Spinal cord (tissue), 10 donors: ENCODE results near the gene MYH3. TPM values are rescaled to one million over a fixed set of nuclear protein-coding genes. Genes with fewer than 3 reads are reported as not detected.
"Not testable (repeated sequence)": the region's sequence is repeated elsewhere in the genome, so short reads cannot be mapped to it uniquely, and the experiment has no call there.

Experiments used
- DNase-seq, 6 donors: peaks; one replicate each; pipeline versions ENCODE4 v3.0.0 to v3.0.0-alpha.2; 2013 to 2015; ENCODE audit warnings: low spot score in 6 of 6, low read depth in 4 of 6
- H3K27ac ChIP-seq: one replicate; pipeline ENCODE4 v1.5.1; 2013; ENCODE audit warnings: low read depth, low read length, control low read depth
- H3K27me3 ChIP-seq: one replicate; pipeline ENCODE4 v1.6.1; 2013; ENCODE audit warnings: low read length; ENCODE audit not compliant: control insufficient read depth, insufficient read depth
- H3K36me3 ChIP-seq: one replicate; pipeline ENCODE4 v1.6.1; 2013; ENCODE audit warnings: low read length; ENCODE audit not compliant: control insufficient read depth, insufficient read depth
- H3K4me1 ChIP-seq: one replicate; pipeline ENCODE4 v1.6.1; 2013; ENCODE audit warnings: low read length; ENCODE audit not compliant: control insufficient read depth, insufficient read depth
- H3K4me3 ChIP-seq: one replicate; pipeline ENCODE4 v1.5.1; 2013; ENCODE audit warnings: low read depth, low read length, control low read depth
- H3K9me3 ChIP-seq: one replicate; pipeline ENCODE4 v1.6.1; 2013; ENCODE audit warnings: low read length; ENCODE audit not compliant: control insufficient read depth, insufficient read depth
- WGBS: methylation state at CpG from one replicate; pipeline ENCODE4 v1.1.5; 2013; ENCODE audit warnings: missing lambda C conversion rate; ENCODE audit not compliant: insufficient coverage; 5-methylcytosine and 5-hydroxymethylcytosine counted together
- long read RNA-seq, 4 donors: transcript quantifications; one replicate each; lab custom pipeline, GENCODE V29; 2026
- polyA plus RNA-seq, 2 donors: library from polyadenylated mRNA; unstranded; fragments of 120-200 nt; gene quantifications; one replicate each; pipeline ENCODE4 v1.2.1, GENCODE V29; 2013; ENCODE audit not compliant: insufficient read length in 2 of 2
- total RNA-seq, 2 donors: library from RNA; depleted of rRNA in 1 of 2; stranded (reverse); fragments of 120-200 nt in 1 of 2; fragments of >200 nt in 1 of 2; gene quantifications; one replicate each; pipeline versions ENCODE4 v1.2.3 to v1.2.4, GENCODE V29; 2013 to 2014
- donor health status: healthy.

The MYH3 gene
- 1 to 10 TPM; 3.3 to 4.2 TPM for total RNA-seq
- 10 to 100 TPM in 1 of 2 donors, 1 to 10 TPM in 1; 3.2 to 17.9 TPM for polyA plus RNA-seq
- long read RNA-seq, donor 1, transcript MYH3-203 (3 exons, 480 nt), result major isoform, 13 of 15 reads
- long read RNA-seq, donor 1, partial matches to known transcripts, result 0 of 15 reads
- long read RNA-seq, donor 1, other reads (novel, unspliced or antisense), result 0 of 15 reads
- long read RNA-seq, donor 2, result 0 reads
- long read RNA-seq, donor 3, full-length matches to known transcripts, result 10 of 10 reads
- long read RNA-seq, donor 3, partial matches to known transcripts, result 0 of 10 reads
- long read RNA-seq, donor 3, other reads (novel, unspliced or antisense), result 0 of 10 reads
- long read RNA-seq, donor 4, partial matches to known transcripts, result 0 of 3 reads
- long read RNA-seq, donor 4, other reads (novel, unspliced or antisense), result 0 of 3 reads

DNA sequence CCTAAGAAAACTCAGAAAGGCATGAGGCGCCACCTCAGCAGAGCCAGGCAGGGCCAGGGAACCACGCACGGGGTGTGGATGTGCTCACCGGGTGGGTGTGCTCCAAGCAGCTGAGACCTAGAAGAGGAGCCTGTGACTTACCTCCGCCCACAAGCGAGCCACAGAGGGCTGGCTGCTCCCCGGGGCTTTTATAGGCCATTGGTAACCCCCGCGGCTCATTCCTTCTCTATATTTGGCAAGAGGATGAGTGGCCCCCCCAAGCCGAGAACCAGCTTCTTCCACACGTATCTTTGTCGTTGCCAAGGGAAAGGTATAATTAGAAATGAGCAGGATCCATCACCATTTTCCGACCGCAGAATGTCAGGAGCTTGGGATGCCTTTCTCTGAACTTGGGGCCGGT lies at the start of gene MYH3:
TSS of gene MYH3 (minus strand) at position 162 of the 400 bp plus-strand sequence. CDS start 2,245 bp downstream, outside the sequence.
- Histone ChIP-seq H3K27ac (no peak within 1 kb of the TSS), H3K4me3 (no peak within 1 kb of the TSS), H3K27me3 (no peaks in the 10 kb centered on the region), H3K9me3 (no peaks in the 10 kb centered on the region), H3K4me1 (no peaks in the 10 kb centered on the region), H3K36me3 (peaks cover 6% of the 10 kb centered on the region)
- WGBS, result 62% methylated on average over 12 of the region's 15 CpGs
- no peak for DNase-seq

DNA sequence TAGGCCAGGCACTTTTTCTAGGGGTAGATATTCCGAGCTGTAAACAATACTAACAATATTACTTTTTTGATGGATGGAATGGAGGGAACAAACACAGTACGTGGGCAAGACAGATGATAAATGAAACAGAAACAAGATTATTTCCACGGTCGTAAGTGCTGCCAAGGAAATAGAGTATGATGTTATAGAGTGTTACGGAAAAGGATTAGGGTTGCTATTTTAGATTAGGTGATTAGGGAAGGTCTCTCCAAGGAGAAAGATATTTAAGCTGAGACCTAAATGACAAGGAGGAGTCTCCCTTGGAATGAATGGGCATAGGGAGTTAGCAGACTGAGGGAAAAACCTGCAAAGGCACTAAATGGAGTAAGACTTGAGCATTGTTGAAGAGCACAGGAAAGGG lies 48.6 kb upstream of the MYH3 start:
- Histone ChIP-seq H3K27me3 (no peaks in the 10 kb centered on the region), H3K27ac (no peak overlapping the region), H3K9me3 (no peaks in the 10 kb centered on the region), H3K4me1 (no peaks in the 10 kb centered on the region), H3K36me3 (peaks cover 10% of the 10 kb centered on the region), H3K4me3 (no peak overlapping the region)
- 99% methylated on average over 4 of the region's 5 CpGs for WGBS
- no peak for DNase-seq

DNA sequence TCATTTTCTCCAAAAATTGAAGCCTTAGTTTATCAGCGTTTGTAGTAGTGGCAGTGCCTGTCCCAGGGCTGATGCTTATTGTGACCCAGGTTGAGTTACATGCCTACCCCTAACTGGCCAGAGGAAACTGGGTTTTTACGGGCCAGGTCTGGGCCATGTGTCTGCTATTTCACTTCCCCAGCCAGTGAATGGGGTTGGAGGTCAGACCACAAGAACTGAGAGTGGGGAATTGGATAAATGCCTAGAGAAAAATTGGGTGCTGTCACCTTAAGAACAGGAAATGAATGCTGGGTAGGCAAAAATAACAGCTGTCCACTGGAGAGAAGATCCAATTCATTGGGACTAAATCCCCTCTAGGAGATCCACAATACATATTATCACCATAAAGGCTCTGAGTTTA lies 45.5 kb upstream of the MYH3 start:
- no peak for DNase-seq
- WGBS, result no CpG with 5 or more reads among the region's 2 CpGs
- H3K4me3 ChIP-seq, result no peak overlapping the region
- H3K27me3 ChIP-seq, result no peaks in the 10 kb centered on the region
- H3K36me3 ChIP-seq, result peaks cover 3% of the 10 kb centered on the region
- no peak overlapping the region for H3K27ac ChIP-seq
- H3K9me3 ChIP-seq, result no peaks in the 10 kb centered on the region
- no peaks in the 10 kb centered on the region for H3K4me1 ChIP-seq

DNA sequence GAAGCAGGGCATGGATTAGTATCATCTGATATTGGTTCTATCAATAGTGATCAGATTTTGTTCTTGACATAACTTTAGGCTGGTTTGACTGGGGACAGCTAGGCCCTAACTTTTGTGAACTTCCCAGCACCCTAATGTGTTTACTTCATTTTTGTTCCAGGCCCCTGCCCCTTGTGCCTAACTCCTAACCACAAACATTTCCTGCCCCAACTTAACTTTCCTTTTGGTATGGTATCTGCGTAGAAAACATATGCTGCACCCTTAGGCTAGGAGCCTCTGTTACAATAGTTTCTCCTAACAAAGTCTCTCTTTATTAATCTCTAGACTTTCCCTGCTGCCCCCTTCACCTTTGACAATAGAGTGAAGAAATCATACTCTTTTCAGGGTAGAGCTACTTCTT lies 42.7 kb upstream of the MYH3 start:
- H3K9me3 ChIP-seq, result no peaks in the 10 kb centered on the region

DNA sequence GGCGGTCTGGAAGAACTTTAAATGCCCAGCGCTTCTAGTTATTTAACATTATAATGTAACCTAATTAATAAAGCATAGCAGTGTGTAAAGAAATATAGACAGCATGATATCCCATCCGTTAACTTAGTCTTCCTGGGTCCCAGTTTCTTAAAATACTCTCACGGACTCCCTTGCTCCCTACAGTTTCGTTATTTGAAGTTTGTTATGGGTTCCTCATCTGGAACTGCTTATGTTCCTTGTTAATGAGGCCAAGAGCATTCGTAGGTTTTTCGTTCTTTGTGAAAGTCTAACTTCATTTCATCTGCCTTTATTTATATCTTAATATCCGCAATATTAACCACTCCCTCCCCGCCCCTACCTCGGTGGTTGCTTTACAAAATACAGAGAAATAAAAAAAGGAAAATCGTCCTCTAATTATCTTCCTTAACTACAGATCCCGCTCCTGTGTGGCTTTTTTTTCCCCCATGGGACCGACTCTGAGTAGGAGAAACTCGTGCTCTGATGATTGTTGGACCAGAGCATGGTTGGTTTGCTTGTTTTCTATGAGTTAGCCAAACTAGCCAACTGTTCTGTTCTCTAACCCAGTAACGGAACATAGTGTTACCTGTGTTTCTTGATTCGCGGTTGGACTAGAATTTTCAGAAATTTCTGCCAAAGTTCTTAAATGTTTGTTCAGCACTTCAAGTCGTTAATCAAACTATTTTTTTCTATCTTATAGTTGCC lies 41.1 kb upstream of the MYH3 start:
- peaks cover 4% of the 10 kb centered on the region for H3K4me1 ChIP-seq
- DNase-seq, result peak in 3 of 6 donors; percentile 1 to 7 (median 3)
- H3K4me3 ChIP-seq, result peak overlapping the region; percentile 87
- peaks cover under 1% of the 10 kb centered on the region for H3K36me3 ChIP-seq
- H3K9me3 ChIP-seq, result no peaks in the 10 kb centered on the region
- H3K27me3 ChIP-seq, result no peaks in the 10 kb centered on the region
- H3K27ac ChIP-seq, result peak overlapping the region; percentile 74
- WGBS, result no CpG with 5 or more reads among the region's 18 CpGs

More for the DNA sequence above, 42.7 kb upstream of the MYH3 start:
- 100% methylated on average over 1 of the region's 1 CpG for WGBS
- no peak for DNase-seq
- H3K36me3 ChIP-seq, result no peaks in the 10 kb centered on the region
- H3K27me3 ChIP-seq, result no peaks in the 10 kb centered on the region
- H3K4me1 ChIP-seq, result peaks cover 4% of the 10 kb centered on the region
- no peak overlapping the region for H3K27ac ChIP-seq
- no peak overlapping the region for H3K4me3 ChIP-seq

DNA sequence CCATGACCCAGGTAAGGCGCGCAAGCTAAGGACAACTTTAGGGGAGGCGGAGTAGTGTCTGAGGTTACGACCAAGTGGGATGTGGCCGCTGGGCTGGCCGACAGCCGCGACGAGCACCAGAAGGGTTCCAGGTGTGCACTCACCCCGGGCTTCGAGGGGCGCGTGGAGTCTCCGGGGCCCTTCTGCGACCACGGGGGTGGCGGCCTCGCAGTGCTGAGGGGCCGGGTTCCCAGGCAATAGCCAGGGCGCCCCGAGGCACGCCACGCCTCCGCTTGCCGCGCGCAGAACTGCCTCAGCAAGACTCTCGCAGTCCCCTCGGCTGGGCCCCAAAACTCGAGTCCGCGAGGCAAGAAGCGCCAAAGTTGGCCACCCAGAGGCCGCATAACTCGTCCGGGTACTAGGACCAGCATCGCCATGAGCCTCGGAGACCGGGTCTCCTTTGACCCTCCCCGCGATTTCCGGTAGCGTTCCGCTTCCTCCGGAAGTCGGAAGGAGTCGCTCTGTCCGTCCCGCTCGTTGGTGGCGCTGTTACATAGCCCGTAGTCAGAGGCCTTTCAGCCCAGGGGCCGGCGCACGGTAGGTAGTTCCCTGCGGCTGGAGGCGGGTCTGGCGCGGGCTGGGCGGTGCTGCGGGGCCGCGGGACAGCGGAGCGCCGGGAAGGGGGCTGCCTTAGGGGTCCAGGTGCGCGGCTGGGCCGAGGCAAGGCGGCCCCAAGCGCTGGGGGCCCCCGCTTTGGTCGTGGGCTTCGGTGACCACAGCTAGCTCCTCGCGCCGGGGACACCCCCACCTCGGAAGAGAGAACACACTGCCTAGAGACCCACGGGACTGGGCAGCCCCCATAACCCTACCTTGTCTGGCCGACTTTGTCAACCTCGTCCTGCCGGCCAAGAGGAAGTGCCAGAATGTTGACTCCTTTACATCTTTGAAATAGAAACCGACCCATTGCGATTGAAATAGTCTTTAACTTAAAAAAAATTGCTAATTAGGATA lies 40.3 kb upstream of the MYH3 start, which contains the start of the genes ADPRM and SCO1:
TSS of gene ADPRM (plus strand) at position 503 of the 990 bp plus-strand sequence. CDS start 7,333 bp downstream, outside the sequence.
TSS of gene SCO1 (minus strand) at position 442 of the 990 bp plus-strand sequence. CDS start at position 416, 26 bp downstream.
- DNase-seq, result peak; percentile 79 to 98 (median 90)
- H3K9me3 ChIP-seq, result no peaks in the 10 kb centered on the region
- H3K4me1 ChIP-seq, result peaks cover 4% of the 10 kb centered on the region
- H3K27me3 ChIP-seq, result no peaks in the 10 kb centered on the region
- WGBS, result under 1% methylated on average over 77 of the region's 84 CpGs
- H3K4me3 ChIP-seq, result peak within 1 kb of the TSS; percentile 87
- H3K36me3 ChIP-seq, result peaks cover 4% of the 10 kb centered on the region
- H3K27ac ChIP-seq, result peak within 1 kb of the TSS; percentile 74

DNA sequence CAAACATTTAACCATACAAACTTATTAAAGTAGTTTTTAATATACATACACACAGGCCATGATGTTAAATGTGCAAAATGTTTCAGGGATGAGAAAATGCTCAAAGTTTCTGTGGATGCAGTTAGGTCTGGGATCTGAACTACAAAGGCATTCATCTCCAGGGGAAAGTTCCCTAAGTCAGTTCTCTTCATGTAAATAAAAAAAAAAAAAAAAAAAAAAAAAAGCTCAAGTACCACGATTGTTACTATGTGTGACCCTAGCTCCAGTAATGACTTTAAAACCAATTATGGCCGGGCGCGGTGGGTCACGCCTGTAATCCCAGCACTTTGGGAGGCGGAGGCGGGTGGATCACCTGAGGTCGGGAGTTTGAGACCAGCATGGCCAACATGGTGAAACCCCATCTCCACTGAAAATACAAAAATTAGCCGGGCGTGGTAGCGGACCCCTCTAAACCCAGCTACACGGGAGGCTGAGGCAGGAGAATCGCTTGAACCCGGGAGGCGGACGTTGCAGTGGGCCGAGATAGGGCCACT lies 38.8 kb upstream of the MYH3 start:
- H3K9me3 ChIP-seq, H3K4me3 ChIP-seq, H3K27ac ChIP-seq, DNase-seq, H3K4me1 ChIP-seq, H3K27me3 ChIP-seq, H3K36me3 ChIP-seq: not testable (repeated sequence)
- 94% methylated on average over 11 of the region's 17 CpGs for WGBS

DNA sequence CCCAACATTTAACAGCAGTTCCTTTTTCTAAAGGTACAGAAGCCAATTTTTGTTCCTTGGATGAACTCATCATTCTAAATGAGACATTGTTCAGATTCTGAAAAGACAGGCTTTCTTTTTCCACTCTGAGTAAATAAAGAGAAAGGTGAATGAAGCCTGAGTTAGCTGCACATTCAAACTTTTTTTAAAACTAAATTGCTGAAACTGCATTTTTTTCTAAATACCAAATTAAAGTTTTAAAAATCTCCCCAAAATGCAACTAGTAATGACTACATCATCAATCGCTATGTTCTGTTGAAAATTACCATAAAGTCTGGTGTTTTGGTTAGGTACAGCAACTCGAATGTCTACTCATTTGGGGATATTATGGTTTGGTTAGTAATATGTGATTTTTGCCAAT lies 30.4 kb upstream of the MYH3 start:
- Histone ChIP-seq H3K27ac (no peak overlapping the region), H3K4me1 (no peaks in the 10 kb centered on the region), H3K36me3 (peaks cover 26% of the 10 kb centered on the region), H3K9me3 (no peaks in the 10 kb centered on the region), H3K4me3 (no peak overlapping the region), H3K27me3 (no peaks in the 10 kb centered on the region)
- no peak for DNase-seq
- no CpG with 5 or more reads among the region's 2 CpGs for WGBS

DNA sequence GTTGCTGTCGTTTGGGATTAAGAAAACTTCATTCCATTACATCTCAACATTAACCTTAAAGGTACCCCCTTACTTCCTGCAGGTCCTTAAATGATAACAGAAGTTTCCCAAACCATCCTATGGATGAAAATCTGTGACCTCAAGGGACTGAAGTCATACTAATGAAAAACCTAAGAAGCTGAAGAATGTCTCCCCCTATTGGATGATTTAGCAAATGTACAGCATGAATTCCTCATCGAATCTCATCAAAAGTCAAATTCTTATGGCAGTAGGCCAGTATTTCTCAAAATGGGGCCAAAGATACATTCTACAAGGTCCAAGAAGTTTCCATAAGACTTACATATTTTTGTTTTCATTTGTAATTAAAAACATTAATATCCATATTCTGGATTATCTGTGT lies 26.7 kb upstream of the MYH3 start:
- peak in 2 of 6 donors; percentile 16 to 39 for DNase-seq
- Histone ChIP-seq H3K9me3 (no peaks in the 10 kb centered on the region), H3K27ac (no peak overlapping the region), H3K4me1 (no peaks in the 10 kb centered on the region), H3K36me3 (peaks cover 34% of the 10 kb centered on the region), H3K4me3 (no peak overlapping the region), H3K27me3 (no peaks in the 10 kb centered on the region)
- WGBS, result no CpG with 5 or more reads among the region's 2 CpGs
